GM12878 (cell line): ENCODE results near the gene LILRB3. TPM values are rescaled to one million over a fixed set of nuclear protein-coding genes. Genes with fewer than 3 reads are reported as not detected.
"Not testable (repeated sequence)": the region's sequence is repeated elsewhere in the genome, so short reads cannot be mapped to it uniquely, and the experiment has no call there.

Experiments
- ATAC-seq: fragments of 200-7000 bp; cut with Tn5 transposase; 3 replicates; pipeline ENCODE4 v1.9.1; 2020; ENCODE audit warnings: mild to moderate bottlenecking, moderate library complexity
- BruUV-seq: library from RNA; stranded (reverse); fragments of 400-500 nt; replicated peaks from 2 replicates; lab custom pipeline; 2021; lab: Mats Ljungman, UMichigan
- CTCF ChIA-PET: fragments of 300-600 bp; sonication (Branson Sonifier 250); formaldehyde crosslinking; extraction: SDS; loops from one replicate; lab custom pipeline; 2021; ENCODE audit warnings: inconsistent platforms; lab: Yijun Ruan, JAX
- POLR2A ChIA-PET: fragments of 350-600 bp; formaldehyde crosslinking; extraction: SDS; loops from one replicate; lab custom pipeline; 2021; ENCODE audit warnings: inconsistent platforms; lab: Charles Lee
- RAD21 ChIA-PET: fragments of 300-600 bp; sonication (Branson Sonifier 250); formaldehyde crosslinking; loops from one replicate; lab custom pipeline; 2023; ENCODE audit warnings: antibody characterized with exemption; ENCODE audit not compliant: unreplicated experiment; lab: Charles Lee
- SMC1A ChIA-PET: fragments of 300-600 bp; sonication (Branson Sonifier 250); formaldehyde crosslinking; loops from one replicate; lab custom pipeline; 2023; ENCODE audit not compliant: unreplicated experiment, uncharacterized antibody; lab: Charles Lee
- DNase-seq: peaks from one replicate; pipeline ENCODE4 v3.0.0-alpha.2; 2011; ENCODE audit warnings: low read depth, low spot score
- FAIRE-seq: peaks from 3 replicates; lab custom pipeline; 2011; peaks lifted over from hg19 to GRCh38; lab: Jason Lieb, UNC
- H2AFZ ChIP-seq: 2 replicates; pipeline ENCODE4 v1.6.0; 2011; ENCODE audit warnings: low read depth, low read length, control low read depth; ENCODE audit not compliant: control insufficient read depth
- H3K27ac ChIP-seq: 2 replicates; pipeline ENCODE4 v1.5.1; 2011; ENCODE audit warnings: control low read depth; ENCODE audit not compliant: control insufficient read depth, insufficient read depth
- H3K27me3 ChIP-seq, 2 experiments: replicated peaks in 1 of 2; 2 replicates each; pipeline versions ENCODE4 v1.6.0 to v1.6.1; 2011; ENCODE audit warnings: low read length in 1 of 2; ENCODE audit not compliant: control insufficient read depth in 2 of 2, insufficient read depth in 2 of 2
- H3K36me3 ChIP-seq, 2 experiments: 2 replicates each; pipeline ENCODE4 v1.5.1; 2011; ENCODE audit warnings: low read length in 1 of 2; ENCODE audit not compliant: control insufficient read depth in 2 of 2, insufficient read depth in 2 of 2
- H3K4me1 ChIP-seq: 2 replicates; pipeline ENCODE4 v1.6.1; 2011; ENCODE audit warnings: mild to moderate bottlenecking, low read length, moderate library complexity, mixed read lengths; ENCODE audit not compliant: control insufficient read depth, insufficient read depth
- H3K4me2 ChIP-seq: 2 replicates; pipeline ENCODE4 v1.6.0; 2011; ENCODE audit warnings: control low read depth; ENCODE audit not compliant: control insufficient read depth, insufficient read depth
- H3K4me3 ChIP-seq: fragments of 200-600 bp; sonication (generic); 2 replicates; pipeline ENCODE4 v1.5.1; 2016
- H3K79me2 ChIP-seq: 2 replicates; pipeline ENCODE4 v1.6.0; 2011; ENCODE audit warnings: low read length; ENCODE audit not compliant: control insufficient read depth, insufficient read depth
- H3K9ac ChIP-seq: 2 replicates; pipeline ENCODE4 v1.8.0; 2011; ENCODE audit warnings: low read length, control low read depth, mixed read lengths; ENCODE audit not compliant: control insufficient read depth, insufficient read depth
- H3K9me3 ChIP-seq: replicated peaks from 3 replicates; pipeline ENCODE4 v1.5.1; 2011; ENCODE audit warnings: mild to moderate bottlenecking, low read length; ENCODE audit not compliant: control insufficient read depth, insufficient read depth
- H4K20me1 ChIP-seq: 2 replicates; pipeline ENCODE4 v1.6.0; 2011; ENCODE audit not compliant: control insufficient read depth, insufficient read depth
- GATAD2B ChIP-seq: fragments of 450-650 bp; conservative IDR thresholded peaks from 2 replicates; pipeline ENCODE4 v1.6.1; 2017; ENCODE audit warnings: low read depth, mild to moderate bottlenecking, moderate library complexity
- JUND ChIP-seq: IDR thresholded peaks from 2 replicates; pipeline ENCODE4 v1.6.1; 2012; ENCODE audit warnings: low read depth, mild to moderate bottlenecking, low read length, improper control_type of control experiment, moderate library complexity
- MYC ChIP-seq: IDR thresholded peaks from 2 replicates; pipeline ENCODE4 v1.6.1; 2011; ENCODE audit warnings: mild to moderate bottlenecking, low read length, moderate library complexity, inconsistent platforms; ENCODE audit not compliant: insufficient read depth, insufficient replicate concordance, insufficient read length, severe bottlenecking
- SREBF2 ChIP-seq: IDR thresholded peaks from 2 replicates; pipeline ENCODE4 v1.6.1; 2012; ENCODE audit warnings: mild to moderate bottlenecking, low read length
- STAT3 ChIP-seq: IDR thresholded peaks from 2 replicates; pipeline ENCODE4 v1.6.1; 2011; ENCODE audit warnings: low read depth, low read length, improper control_type of control experiment
- ZNF207 ChIP-seq: fragments of 450-650 bp; IDR thresholded peaks from 2 replicates; pipeline ENCODE4 v1.6.1; 2014; ENCODE audit warnings: antibody characterized with exemption, mild to moderate bottlenecking, borderline replicate concordance
- WGBS: methylation state at CpG from one replicate; pipeline ENCODE4 v1.1.6; 2016; ENCODE audit warnings: low lambda C conversion rate; ENCODE audit not compliant: insufficient replicate concordance, insufficient coverage; ENCODE audit errors: missing lambda C conversion rate; 5-methylcytosine and 5-hydroxymethylcytosine counted together
- in situ Hi-C: fragments of 300-500 bp; cut with MboI; formaldehyde crosslinking; loops from 9 replicates; pipeline ENCODE4 v1.14.3; 2018; ENCODE audit warnings: mixed read lengths
- intact Hi-C: fragments of 100-400 bp; cut with micrococcal nuclease; formaldehyde crosslinking; loops from one replicate; pipeline ENCODE4 v1.14.2; 2022; ENCODE audit not compliant: unreplicated experiment
- polyA plus RNA-seq, 11 experiments: library from polyadenylated mRNA; depleted of rRNA in 4 of 11; unstranded in 6 of 11; stranded (reverse) in 5 of 11; fragments of >200 nt; fragmentation: Nextera tagmentation in 4 of 11; fragmentation: Illumina TruSeq in 1 of 11; extraction: Ambion mirVana in 4 of 11; extraction: Trizol in 1 of 11; gene quantifications; 1 replicate in 1 of 11; 2 replicates in 10 of 11; pipeline versions ENCODE4 v1.2.1 to v1.2.3, GENCODE V29; 2011 to 2016; ENCODE audit warnings: inconsistent platforms in 2 of 11, missing spikeins in 2 of 11, low read depth in 1 of 11
- total RNA-seq, 4 experiments: library from RNA; depleted of rRNA in 3 of 4; stranded (reverse); fragments of >200 nt in 3 of 4; fragmentation: Illumina TruSeq in 1 of 4; extraction: Trizol in 1 of 4; gene quantifications; 2 replicates each; pipeline versions ENCODE4 v1.2.1 to v1.2.3, GENCODE V29; 2013 to 2021
- TF ChIP-seq, protein P1 (sequence below): fragments of 450-650 bp; formaldehyde crosslinking; IDR thresholded peaks from 2 replicates; pipeline ENCODE4 v1.5.0; 2022; ENCODE audit warnings: mild to moderate bottlenecking, missing genetic modification characterization
- TF ChIP-seq, protein P2 (sequence below): IDR thresholded peaks from 2 replicates; pipeline ENCODE4 v1.6.1; 2011; ENCODE audit warnings: mild to moderate bottlenecking, low read depth, low read length, moderate library complexity; ENCODE audit not compliant: insufficient replicate concordance

LILRB3 gene
- total and polyA plus RNA-seq, 10 of the 15 experiments (the other 5 are each of a cell fraction or from before 2014, with no cell fraction given) = 0.04 to 1.1 (median 0.18) TPM; not detected in 1

DNA sequence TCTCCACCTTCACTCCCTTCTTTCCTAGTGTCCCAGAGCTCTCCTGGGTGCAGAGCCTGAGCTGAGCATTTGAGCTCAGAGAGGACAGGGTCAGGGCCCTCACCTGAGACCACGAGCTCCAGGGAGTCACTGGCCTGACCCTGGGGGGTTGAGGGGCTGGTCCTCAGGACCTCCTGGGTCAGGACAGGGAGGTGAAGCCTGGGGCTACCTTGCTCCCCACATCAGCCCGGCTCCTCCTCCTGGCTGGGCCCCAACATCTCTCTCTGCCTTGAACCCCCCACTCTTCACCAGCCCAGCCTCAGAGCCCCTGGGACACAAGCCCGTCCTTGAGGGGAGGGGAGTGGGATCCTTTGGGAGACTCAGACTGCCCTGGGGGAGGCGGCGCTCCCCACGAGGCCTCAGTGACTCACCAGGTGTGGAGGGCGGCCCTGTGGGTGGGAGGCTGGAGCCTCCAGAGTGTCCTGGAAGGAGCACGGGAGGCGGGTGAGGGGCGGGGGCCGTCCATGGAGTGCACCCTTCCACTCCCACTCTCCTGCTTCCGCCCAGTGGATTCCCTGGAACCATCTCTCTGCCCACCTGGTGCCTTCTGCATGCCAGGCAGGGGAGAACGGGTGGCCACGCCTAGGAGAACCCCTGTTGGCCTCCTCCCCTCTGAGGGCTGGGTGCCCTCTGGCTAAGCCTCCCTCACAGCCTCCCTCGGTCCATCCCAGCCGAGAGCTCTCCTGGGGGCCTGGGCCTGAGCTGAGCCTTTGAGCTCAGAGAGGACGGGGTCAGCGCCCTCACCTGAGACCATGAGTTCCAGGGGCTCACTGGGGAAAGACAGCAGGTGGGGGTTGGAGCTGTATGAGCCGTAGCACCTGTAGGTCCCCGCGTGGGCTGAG lies 16.9 kb upstream of the LILRB3 start:
- H4K20me1 ChIP-seq, FAIRE-seq, BruUV-seq, H3K9ac ChIP-seq, H3K36me3 ChIP-seq, H3K79me2 ChIP-seq, H2AFZ ChIP-seq, H3K27me3 ChIP-seq, POLR2A ChIA-PET, intact Hi-C loops, SMC1A ChIA-PET, DNase-seq, H3K27ac ChIP-seq, H3K4me3 ChIP-seq, H3K9me3 ChIP-seq, H3K4me2 ChIP-seq, H3K4me1 ChIP-seq: not testable (repeated sequence)
- WGBS = 17% methylated on average over 14 of the region's 21 CpGs
- in situ Hi-C loops = loop anchor here (10.0 kb wide), 2 partner anchors 445 to 1045 kb away; partner anchors contain the start of gene ZNF665
- ChIA-PET RAD21 (interaction anchor here (1.1 kb wide), 1 partner anchor 18 kb away, joined by 3 read pairs; no protein-coding TSS in a partner anchor), CTCF (interaction anchor here (1.2 kb wide), 1 partner anchor 26 kb away, joined by 4 read pairs; no protein-coding TSS in a partner anchor)
- peak; percentile 31 for ATAC-seq

DNA sequence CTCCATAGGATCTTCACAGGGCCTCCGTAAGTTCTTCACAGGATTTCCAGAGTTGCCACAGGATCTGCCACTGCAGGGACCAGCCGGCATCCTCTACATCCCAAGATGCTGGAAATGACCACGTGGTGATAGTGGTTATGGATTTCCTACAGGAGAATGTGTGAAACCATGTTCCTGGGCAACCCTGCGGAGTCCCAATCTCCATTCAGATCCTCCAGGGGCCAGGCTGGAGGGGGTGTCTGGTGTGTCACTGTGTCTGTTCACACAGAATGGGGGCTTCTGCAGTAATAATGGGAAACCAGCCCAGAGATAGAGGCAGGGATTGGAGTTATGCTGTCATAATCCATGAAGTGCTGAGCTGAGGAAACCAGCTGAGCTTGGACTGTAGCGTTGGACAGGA lies 11.1 kb upstream of the LILRB3 start:
- Histone ChIP-seq H4K20me1 (0 out of 2 replicates have a peak, but pooled peaks cover 4% of the 10 kb centered on the region), H3K27ac (no peak overlapping the region), H3K9ac (no peak overlapping the region), H3K27me3 (no peaks in the 10 kb centered on the region; a peak in 1 of 4 replicates), H3K4me3 (no peak overlapping the region), H3K36me3 (no peaks in the 10 kb centered on the region), H2AFZ (no peak overlapping the region), H3K4me1 (no peaks in the 10 kb centered on the region), H3K9me3 (no peaks in the 10 kb centered on the region; the same call in 2 of the 3 replicates), H3K4me2 (no peak overlapping the region), H3K79me2 (no peaks in the 10 kb centered on the region)
- ChIA-PET CTCF (interaction anchor here (0.6 to 2.3 kb wide), 7 partner anchors 26 to 809 kb away, joined by 3 to 11 read pairs (median 3); partner anchors contain the start of gene MBOAT7), SMC1A (interaction anchor here (1.1 to 1.2 kb wide), 2 partner anchors 32 to 97 kb away, joined by 3 to 6 read pairs; partner anchors contain the start of gene CNOT3), RAD21 (no interaction called here), POLR2A (no interaction called here)
- intact Hi-C loops = no loop called here
- WGBS = 32% methylated on average over 5 of the region's 5 CpGs
- no peak for DNase-seq
- no peak for FAIRE-seq
- in situ Hi-C loops = loop anchor here (10.0 kb wide), 2 partner anchors 439 to 1039 kb away; partner anchors contain the start of gene ZNF665
- ATAC-seq = no peak
- no TSS peak for BruUV-seq
- TF ChIP-seq, protein P1, sequence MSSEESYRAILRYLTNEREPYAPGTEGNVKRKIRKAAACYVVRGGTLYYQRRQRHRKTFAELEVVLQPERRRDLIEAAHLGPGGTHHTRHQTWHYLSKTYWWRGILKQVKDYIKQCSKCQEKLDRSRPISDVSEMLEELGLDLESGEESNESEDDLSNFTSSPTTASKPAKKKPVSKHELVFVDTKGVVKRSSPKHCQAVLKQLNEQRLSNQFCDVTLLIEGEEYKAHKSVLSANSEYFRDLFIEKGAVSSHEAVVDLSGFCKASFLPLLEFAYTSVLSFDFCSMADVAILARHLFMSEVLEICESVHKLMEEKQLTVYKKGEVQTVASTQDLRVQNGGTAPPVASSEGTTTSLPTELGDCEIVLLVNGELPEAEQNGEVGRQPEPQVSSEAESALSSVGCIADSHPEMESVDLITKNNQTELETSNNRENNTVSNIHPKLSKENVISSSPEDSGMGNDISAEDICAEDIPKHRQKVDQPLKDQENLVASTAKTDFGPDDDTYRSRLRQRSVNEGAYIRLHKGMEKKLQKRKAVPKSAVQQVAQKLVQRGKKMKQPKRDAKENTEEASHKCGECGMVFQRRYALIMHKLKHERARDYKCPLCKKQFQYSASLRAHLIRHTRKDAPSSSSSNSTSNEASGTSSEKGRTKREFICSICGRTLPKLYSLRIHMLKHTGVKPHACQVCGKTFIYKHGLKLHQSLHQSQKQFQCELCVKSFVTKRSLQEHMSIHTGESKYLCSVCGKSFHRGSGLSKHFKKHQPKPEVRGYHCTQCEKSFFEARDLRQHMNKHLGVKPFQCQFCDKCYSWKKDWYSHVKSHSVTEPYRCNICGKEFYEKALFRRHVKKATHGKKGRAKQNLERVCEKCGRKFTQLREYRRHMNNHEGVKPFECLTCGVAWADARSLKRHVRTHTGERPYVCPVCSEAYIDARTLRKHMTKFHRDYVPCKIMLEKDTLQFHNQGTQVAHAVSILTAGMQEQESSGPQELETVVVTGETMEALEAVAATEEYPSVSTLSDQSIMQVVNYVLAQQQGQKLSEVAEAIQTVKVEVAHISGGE (CRISPR knock-in tag) = no peak
- no peak for TF ChIP-seq JUND
- TF ChIP-seq STAT3 = no peak
- TF ChIP-seq GATAD2B = no peak
- no peak for TF ChIP-seq ZNF207
- TF ChIP-seq SREBF2 = no peak
- TF ChIP-seq, protein P2, sequence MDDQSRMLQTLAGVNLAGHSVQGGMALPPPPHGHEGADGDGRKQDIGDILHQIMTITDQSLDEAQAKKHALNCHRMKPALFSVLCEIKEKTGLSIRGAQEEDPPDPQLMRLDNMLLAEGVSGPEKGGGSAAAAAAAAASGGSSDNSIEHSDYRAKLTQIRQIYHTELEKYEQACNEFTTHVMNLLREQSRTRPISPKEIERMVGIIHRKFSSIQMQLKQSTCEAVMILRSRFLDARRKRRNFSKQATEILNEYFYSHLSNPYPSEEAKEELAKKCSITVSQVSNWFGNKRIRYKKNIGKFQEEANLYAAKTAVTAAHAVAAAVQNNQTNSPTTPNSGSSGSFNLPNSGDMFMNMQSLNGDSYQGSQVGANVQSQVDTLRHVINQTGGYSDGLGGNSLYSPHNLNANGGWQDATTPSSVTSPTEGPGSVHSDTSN = no peak
- no peak for TF ChIP-seq MYC
